Stimulated activated CD4-positive, alpha-beta T cell treated with anti-CD3 and anti-CD28 coated beads, Interleukin-1b, Interleukin-23, amount 100 ng/mL, for 24 hours (primary cell): ENCODE data around the gene CHD6.

Experiments
- DNase-seq, 4 experiments: peaks; one replicate each; pipeline ENCODE4 v3.0.0-alpha.2; 2020; ENCODE audit warnings: low read depth in 4 of 4, low spot score in 1 of 4

The CHD6 gene

GRCh38 chr20:41433203-41433602 is 185.0 kb downstream of the CHD6 start:
- no peak for DNase-seq

- DNase-seq, result no peak
These were observed 185.4 kb downstream of the CHD6 start for GRCh38 chr20:41432746-41433145.

GRCh38 chr20:41428285-41428684 is 189.9 kb downstream of the CHD6 start:
- DNase-seq, result no peak

- no peak for DNase-seq
These were observed 190.3 kb downstream of the CHD6 start for GRCh38 chr20:41427833-41428232.

- DNase-seq, result no peak
These were observed 191.2 kb downstream of the CHD6 start for GRCh38 chr20:41426976-41427375.

GRCh38 chr20:41426086-41426830 is 191.9 kb downstream of the CHD6 start:
- DNase-seq, result no peak

- no peak for DNase-seq
These were observed 192.8 kb downstream of the CHD6 start for GRCh38 chr20:41425180-41425884.

GRCh38 chr20:41424546-41424945 is 193.6 kb downstream of the CHD6 start:
- DNase-seq, result no peak

GRCh38 chr20:41424011-41424410 is 194.2 kb downstream of the CHD6 start:
- DNase-seq, result no peak

- DNase-seq, result no peak
These were observed 195.2 kb downstream of the CHD6 start for GRCh38 chr20:41422953-41423352.

GRCh38 chr20:41418739-41419293 is 199.4 kb downstream of the CHD6 start:
- DNase-seq, result no peak

GRCh38 chr20:41418031-41418430 is 200.1 kb downstream of the CHD6 start:
- DNase-seq, result no peak

GRCh38 chr20:41415191-41415590 is 203.0 kb downstream of the CHD6 start:
- DNase-seq, result no peak

- DNase-seq, result no peak
These were observed 205.0 kb downstream of the CHD6 start for GRCh38 chr20:41413169-41413568.

- DNase-seq, result no peak
These were observed 205.7 kb downstream of the CHD6 start for GRCh38 chr20:41412324-41413120.

- no peak for DNase-seq
These were observed 206.8 kb downstream of the CHD6 start for GRCh38 chr20:41411391-41411847.

- DNase-seq, result no peak
These were observed 209.2 kb downstream of the CHD6 start for GRCh38 chr20:41408986-41409385.

- DNase-seq, result no peak
These were observed 209.9 kb downstream of the CHD6 start for GRCh38 chr20:41408156-41408794.

GRCh38 chr20:41407607-41408006 is 210.6 kb downstream of the CHD6 start:
- no peak for DNase-seq

GRCh38 chr20:41406896-41407444 is 211.2 kb downstream of the CHD6 start:
- DNase-seq, result no peak

GRCh38 chr20:41406353-41406752 is 211.8 kb downstream of the CHD6 start:
- no peak for DNase-seq
